NCI-H1105 (cell line): ENCODE measurements around the gene TMEM132C.

Experiments used
- DNase-seq: peaks from one replicate; lab custom pipeline; 2025; lab: John Stamatoyannopoulos, UW

TMEM132C gene

GRCh38 chr12:128611736-128612135 is 344.8 kb downstream of the TMEM132C start:
- DNase-seq: no peak

- no peak for DNase-seq
Observed at GRCh38 chr12:128612150-128612850, 345.3 kb downstream of the TMEM132C start.

GRCh38 chr12:128613837-128614590 is 347.0 kb downstream of the TMEM132C start:
- DNase-seq: no peak

- DNase-seq: no peak
Observed at GRCh38 chr12:128617304-128617833, 350.4 kb downstream of the TMEM132C start.

- no peak for DNase-seq
Observed at GRCh38 chr12:128619263-128619662, 352.3 kb downstream of the TMEM132C start.

- DNase-seq: no peak
Observed at GRCh38 chr12:128621304-128621703, 354.3 kb downstream of the TMEM132C start.

GRCh38 chr12:128623748-128624147 is 356.8 kb downstream of the TMEM132C start:
- DNase-seq: no peak

- DNase-seq: no peak
Observed at GRCh38 chr12:128626808-128627320, 359.9 kb downstream of the TMEM132C start.

- DNase-seq: no peak
Observed at GRCh38 chr12:128627659-128628058, 360.7 kb downstream of the TMEM132C start.

- DNase-seq: no peak
Observed at GRCh38 chr12:128629979-128630378, 363.0 kb downstream of the TMEM132C start.

- no peak for DNase-seq
Observed at GRCh38 chr12:128637642-128638606, 371.0 kb downstream of the TMEM132C start.

- no peak for DNase-seq
Observed at GRCh38 chr12:128639089-128639488, 372.1 kb downstream of the TMEM132C start.

- DNase-seq: no peak
Observed at GRCh38 chr12:128643155-128643554, 376.2 kb downstream of the TMEM132C start.

GRCh38 chr12:128644664-128645296 is 377.8 kb downstream of the TMEM132C start:
- DNase-seq: no peak

- DNase-seq: no peak
Observed at GRCh38 chr12:128649902-128650301, 382.9 kb downstream of the TMEM132C start.

GRCh38 chr12:128652136-128652751 is 385.3 kb downstream of the TMEM132C start:
- DNase-seq: no peak

GRCh38 chr12:128654468-128654867 is 387.5 kb downstream of the TMEM132C start:
- no peak for DNase-seq

GRCh38 chr12:128657378-128657777 is 390.4 kb downstream of the TMEM132C start:
- DNase-seq: no peak

- DNase-seq: no peak
Observed at GRCh38 chr12:128660532-128661225, 393.7 kb downstream of the TMEM132C start.

GRCh38 chr12:128661226-128661569 is 394.2 kb downstream of the TMEM132C start:
- DNase-seq: peak; percentile 85
